IMR-90 (cell line): Measurements from ENCODE around the gene CIART.

Experiments
- BHLHE40 ChIP-seq: fragments of 150-350 bp; IDR thresholded peaks from 2 replicates; pipeline ENCODE4 v1.6.1; 2016; ENCODE audit warnings: mild to moderate bottlenecking, low read depth, low read length
- CEBPB ChIP-seq: IDR thresholded peaks from 2 replicates; pipeline ENCODE4 v1.6.1; 2012; ENCODE audit warnings: low read depth, low read length, improper control_type of control experiment
- MAFK ChIP-seq: IDR thresholded peaks from 2 replicates; pipeline ENCODE4 v1.6.1; 2012; ENCODE audit warnings: low read depth, low read length, improper control_type of control experiment
- MXI1 ChIP-seq: IDR thresholded peaks from 2 replicates; pipeline ENCODE4 v1.6.1; 2012; ENCODE audit warnings: low read depth, mild to moderate bottlenecking, low read length, moderate library complexity, borderline replicate concordance
- NFE2L2 ChIP-seq: fragments of 150-350 bp; IDR thresholded peaks from 2 replicates; pipeline ENCODE4 v1.6.1; 2016; ENCODE audit warnings: low read depth, mild to moderate bottlenecking, low read length
- POLR2A ChIP-seq: IDR thresholded peaks from 2 replicates; pipeline ENCODE4 v1.6.1; 2012; ENCODE audit warnings: mild to moderate bottlenecking, low read depth, low read length
- RAD21 ChIP-seq: IDR thresholded peaks from 2 replicates; pipeline ENCODE4 v1.6.1; 2012; ENCODE audit warnings: low read length, improper control_type of control experiment
- RCOR1 ChIP-seq: IDR thresholded peaks from 2 replicates; pipeline ENCODE4 v1.6.1; 2012; ENCODE audit warnings: mild to moderate bottlenecking, low read length, improper control_type of control experiment; ENCODE audit not compliant: insufficient replicate concordance
- RFX5 ChIP-seq: IDR thresholded peaks from 2 replicates; pipeline ENCODE4 v1.8.0; 2012; ENCODE audit warnings: low read depth, mild to moderate bottlenecking, low read length, moderate library complexity
- SMC3 ChIP-seq: fragments of 150-350 bp; IDR thresholded peaks from 2 replicates; pipeline ENCODE4 v1.6.1; 2016; ENCODE audit warnings: low read depth, mild to moderate bottlenecking, antibody characterized with exemption, low read length, moderate library complexity
- TF ChIP-seq, protein P1 (sequence below): conservative IDR thresholded peaks from 2 replicates; pipeline ENCODE4 v1.5.1; 2012; ENCODE audit warnings: mild to moderate bottlenecking, low read depth, low read length, improper control_type of control experiment
- TF ChIP-seq, protein P2 (sequence below): fragments of 150-350 bp; IDR thresholded peaks from 2 replicates; pipeline ENCODE4 v1.6.1; 2017; ENCODE audit warnings: mild to moderate bottlenecking, antibody characterized with exemption, low read length, low read depth
- TF ChIP-seq, protein P3 (sequence below): fragments of 150-350 bp; IDR thresholded peaks from 2 replicates; pipeline ENCODE4 v1.6.1; 2016; ENCODE audit warnings: low read depth, mild to moderate bottlenecking, low read length, moderate library complexity, borderline replicate concordance

DNA sequence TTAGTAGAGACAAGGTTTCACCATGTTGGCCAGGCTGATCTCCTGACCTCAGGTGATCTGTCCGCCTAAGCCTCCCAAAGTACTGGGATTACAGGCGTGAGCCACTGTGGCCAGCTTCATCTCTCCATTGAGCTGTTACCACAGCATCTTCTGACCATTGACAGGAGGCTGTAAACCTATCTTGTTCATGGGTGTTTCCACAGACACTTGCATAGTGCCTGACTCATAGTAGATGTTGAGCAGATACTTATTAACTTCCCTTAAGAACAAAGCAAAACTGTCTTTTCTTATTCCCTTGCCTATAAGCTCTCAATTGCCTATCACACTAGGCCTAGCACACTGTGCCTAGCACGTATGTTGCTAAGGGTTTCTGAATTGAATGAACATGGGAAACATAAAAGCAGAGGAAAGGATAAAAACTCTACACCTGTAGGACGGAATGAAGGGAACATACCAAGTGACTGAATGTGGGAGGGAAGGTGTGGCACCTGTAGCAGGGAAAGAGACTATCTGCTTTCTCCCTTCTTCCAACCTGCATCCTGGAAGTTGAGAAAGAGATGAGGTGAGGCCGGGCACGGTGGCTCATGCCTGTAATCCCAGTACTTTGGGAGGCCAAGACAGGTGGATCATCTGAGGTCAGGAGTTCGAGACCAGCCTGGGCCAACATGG is 10.9 kb upstream of the CIART start:
- TF ChIP-seq BHLHE40 (no peak), POLR2A (no peak), NFE2L2 (no peak), MXI1 (no peak), MAFK (no peak), RAD21 (no peak), RFX5 (no peak), SMC3 (no peak), CEBPB (no peak), RCOR1 (no peak)
- TF ChIP-seq, protein P1, sequence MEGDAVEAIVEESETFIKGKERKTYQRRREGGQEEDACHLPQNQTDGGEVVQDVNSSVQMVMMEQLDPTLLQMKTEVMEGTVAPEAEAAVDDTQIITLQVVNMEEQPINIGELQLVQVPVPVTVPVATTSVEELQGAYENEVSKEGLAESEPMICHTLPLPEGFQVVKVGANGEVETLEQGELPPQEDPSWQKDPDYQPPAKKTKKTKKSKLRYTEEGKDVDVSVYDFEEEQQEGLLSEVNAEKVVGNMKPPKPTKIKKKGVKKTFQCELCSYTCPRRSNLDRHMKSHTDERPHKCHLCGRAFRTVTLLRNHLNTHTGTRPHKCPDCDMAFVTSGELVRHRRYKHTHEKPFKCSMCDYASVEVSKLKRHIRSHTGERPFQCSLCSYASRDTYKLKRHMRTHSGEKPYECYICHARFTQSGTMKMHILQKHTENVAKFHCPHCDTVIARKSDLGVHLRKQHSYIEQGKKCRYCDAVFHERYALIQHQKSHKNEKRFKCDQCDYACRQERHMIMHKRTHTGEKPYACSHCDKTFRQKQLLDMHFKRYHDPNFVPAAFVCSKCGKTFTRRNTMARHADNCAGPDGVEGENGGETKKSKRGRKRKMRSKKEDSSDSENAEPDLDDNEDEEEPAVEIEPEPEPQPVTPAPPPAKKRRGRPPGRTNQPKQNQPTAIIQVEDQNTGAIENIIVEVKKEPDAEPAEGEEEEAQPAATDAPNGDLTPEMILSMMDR: no peak
- TF ChIP-seq, protein P2, sequence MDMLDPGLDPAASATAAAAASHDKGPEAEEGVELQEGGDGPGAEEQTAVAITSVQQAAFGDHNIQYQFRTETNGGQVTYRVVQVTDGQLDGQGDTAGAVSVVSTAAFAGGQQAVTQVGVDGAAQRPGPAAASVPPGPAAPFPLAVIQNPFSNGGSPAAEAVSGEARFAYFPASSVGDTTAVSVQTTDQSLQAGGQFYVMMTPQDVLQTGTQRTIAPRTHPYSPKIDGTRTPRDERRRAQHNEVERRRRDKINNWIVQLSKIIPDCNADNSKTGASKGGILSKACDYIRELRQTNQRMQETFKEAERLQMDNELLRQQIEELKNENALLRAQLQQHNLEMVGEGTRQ: no peak
- TF ChIP-seq, protein P3, sequence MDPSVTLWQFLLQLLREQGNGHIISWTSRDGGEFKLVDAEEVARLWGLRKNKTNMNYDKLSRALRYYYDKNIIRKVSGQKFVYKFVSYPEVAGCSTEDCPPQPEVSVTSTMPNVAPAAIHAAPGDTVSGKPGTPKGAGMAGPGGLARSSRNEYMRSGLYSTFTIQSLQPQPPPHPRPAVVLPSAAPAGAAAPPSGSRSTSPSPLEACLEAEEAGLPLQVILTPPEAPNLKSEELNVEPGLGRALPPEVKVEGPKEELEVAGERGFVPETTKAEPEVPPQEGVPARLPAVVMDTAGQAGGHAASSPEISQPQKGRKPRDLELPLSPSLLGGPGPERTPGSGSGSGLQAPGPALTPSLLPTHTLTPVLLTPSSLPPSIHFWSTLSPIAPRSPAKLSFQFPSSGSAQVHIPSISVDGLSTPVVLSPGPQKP: no peak
